HG03159 (cell line): Measurements from ENCODE around the gene SMC1A.
"Not testable (repeated sequence)": the region's sequence is repeated elsewhere in the genome, so short reads cannot be mapped to it uniquely, and the experiment has no call there.

ENCODE experiments used
- ATAC-seq: cut with Tn5 transposase; IDR thresholded peaks from one replicate; pipeline ENCODE4 v1.9.1; 2021; ENCODE audit warnings: mild to moderate bottlenecking, moderate library complexity; ENCODE audit not compliant: unreplicated experiment

SMC1A gene

DNA sequence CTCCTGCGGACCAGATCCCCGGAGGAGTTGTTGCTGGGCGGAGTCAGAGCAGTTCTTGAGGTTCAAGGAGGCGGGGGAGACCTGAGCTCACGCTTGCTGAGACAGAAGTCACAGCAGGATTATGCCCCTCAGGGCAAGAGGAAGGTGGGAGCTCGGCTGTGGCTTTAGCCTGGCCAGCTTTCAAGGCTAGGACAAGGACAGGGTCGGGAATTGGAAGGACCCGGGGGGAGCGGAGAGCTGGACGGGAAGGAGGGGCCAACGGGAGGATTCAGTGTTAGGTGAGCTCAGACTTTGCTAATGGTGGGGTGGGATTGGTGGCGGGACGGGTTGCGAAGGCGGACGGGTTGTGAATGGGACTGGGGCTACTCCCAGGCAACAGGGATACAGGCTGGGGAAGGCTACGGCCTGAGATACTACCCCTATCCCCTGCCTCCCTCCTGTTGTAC is 430 bp upstream of the SMC1A start, which contains the start of gene RIBC1:
Gene RIBC1 (plus strand): TSS at position 13 of the 446 bp plus-strand sequence. CDS start 3,404 bp downstream, outside the sequence.
- no peak for ATAC-seq

DNA sequence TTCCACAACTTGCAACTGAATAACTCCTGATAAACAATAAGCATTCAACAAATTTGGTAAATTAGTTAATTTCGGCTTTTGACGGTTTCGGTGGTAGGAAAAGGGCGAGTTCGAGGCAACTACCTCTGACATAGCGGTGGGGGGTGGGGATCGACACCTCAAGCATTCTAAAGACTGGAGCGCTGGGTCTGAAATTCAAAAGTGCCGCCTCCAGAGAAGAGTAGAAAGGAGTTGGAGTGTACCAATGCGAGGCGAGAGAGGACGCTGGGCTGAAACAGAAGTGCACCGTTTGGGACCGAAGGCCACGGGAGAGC is 725 bp downstream of the SMC1A start:
- peak; percentile 14 for ATAC-seq

- ATAC-seq = no peak
Measured at GRCh38 chrX:53421125-53421524, 1.3 kb downstream of the SMC1A start.

GRCh38 chrX:53420351-53420750 is 2.1 kb downstream of the SMC1A start:
- ATAC-seq = not testable (repeated sequence)

- no peak for ATAC-seq
Measured at GRCh38 chrX:53412446-53412845, 10.0 kb downstream of the SMC1A start.

DNA sequence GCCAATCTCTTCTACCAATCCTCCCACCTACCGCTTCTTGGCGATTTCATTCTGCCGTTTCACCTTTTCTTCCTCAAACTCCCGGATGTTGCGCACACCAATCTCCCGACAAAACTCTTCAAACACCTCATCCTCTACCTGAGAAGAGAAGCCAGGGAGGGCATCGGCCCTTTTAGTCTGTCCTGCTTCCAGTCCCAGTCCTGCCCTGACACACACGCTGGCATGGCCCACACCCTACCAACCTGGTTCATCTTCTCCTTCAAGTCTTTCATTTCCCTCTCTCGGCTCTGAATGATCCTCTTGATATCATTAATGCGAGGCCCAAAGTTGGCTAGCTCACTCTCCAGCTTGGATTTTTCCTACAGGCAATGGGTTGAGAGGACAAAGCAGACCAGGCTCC is 18.9 kb downstream of the SMC1A start:
- ATAC-seq = no peak

DNA sequence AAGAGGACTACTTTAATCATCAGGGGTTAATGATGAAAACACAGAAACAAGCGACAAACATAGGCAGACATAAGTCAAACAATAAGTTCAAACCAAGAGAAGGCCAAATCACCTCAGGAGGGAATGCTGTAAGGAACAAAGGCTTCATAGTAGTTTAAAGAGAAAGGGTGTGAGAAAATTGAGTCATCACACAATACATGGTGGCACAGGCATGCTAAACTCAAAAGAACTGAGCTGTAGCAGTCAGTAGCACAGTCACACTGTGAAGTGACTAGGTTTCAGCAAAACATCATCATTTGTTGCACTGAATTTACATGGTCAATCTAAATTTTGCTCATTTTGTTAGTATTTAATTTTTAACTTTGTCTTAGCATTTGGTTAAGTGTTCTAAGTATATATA is 24.2 kb downstream of the SMC1A start:
- ATAC-seq = no peak

DNA sequence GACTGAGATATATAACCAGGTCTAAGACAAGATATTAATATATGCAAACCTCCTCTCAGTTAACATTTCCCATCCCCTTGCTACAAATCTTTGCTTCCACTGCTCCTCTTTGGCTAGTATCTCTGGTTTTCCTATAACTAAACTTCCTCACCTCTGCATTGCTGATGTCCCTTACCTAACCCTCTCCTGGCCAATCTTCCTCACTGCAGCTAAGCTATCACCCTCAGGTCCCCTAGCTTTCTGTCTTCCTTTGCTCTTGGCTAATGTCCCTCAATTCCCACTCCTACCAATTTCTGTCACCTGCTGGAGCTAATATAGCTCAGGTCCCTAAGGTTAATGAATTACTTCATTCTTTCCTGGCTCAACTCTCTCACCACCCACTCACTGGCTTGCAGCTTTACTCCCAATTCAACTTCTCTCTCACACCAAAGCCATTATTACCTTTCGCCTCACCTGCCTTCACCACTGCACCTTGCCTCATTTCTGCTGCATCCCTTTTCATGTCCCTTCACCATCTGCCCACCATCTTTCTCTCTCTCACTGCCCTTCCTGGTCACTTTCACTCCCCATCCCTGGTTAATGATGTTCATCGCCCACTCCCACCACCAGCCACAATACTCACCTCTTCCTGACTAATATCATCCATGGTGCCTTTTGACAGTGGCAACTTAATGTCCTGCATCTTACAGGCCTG is 26.7 kb downstream of the SMC1A start:
- no peak for ATAC-seq

DNA sequence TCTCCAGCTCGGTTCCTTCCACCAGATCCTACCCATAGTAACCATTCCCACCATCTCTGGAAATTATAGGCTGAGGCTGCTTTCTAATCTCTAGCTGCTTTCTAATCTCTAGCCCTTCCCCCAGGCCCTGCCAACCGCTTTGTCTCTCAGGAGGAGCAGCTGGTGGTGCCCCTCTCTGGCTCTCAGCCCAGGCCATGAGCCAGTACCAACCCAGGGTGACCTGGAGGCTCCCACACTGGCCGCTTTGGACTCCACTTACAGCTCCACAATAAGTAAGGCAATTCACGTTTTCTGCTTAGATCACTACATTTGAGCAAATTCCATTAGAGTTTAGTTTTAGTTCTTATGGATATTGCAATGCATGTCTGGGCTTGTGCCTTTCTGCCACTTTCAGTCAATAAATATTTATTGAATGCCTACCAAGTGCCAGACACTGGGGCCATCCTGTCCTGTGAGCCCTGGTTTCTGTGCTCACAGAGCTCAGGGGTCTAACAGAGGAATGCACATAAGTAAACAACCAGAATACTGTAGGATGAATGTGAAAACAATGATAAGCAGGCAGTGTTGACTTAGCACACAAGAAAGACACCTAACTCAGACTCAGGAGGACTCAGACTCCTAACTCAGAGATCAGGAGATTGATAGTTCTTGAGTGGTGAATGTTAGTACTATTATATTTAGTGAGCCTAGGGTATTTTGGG is 38.9 kb downstream of the SMC1A start:
- ATAC-seq = no peak

DNA sequence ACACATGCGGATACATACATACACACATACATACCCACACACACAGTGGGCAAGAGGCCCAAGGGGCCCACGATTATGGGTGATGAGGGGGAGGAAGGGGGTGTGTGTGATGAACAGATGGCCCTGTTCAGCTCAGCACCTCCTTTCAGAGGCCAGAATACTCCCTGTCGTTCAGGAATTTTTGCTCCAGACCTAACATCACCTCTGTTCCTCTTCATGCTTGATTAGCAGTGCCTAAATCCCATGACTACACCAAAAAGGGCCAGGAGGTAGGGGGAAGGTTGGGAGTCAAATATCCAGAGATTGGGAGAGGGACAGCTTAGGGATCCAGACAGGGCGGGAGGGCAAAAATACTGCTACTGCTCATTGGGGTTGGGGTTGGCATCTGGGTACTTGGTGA is 42.7 kb downstream of the SMC1A start:
- ATAC-seq = no peak

DNA sequence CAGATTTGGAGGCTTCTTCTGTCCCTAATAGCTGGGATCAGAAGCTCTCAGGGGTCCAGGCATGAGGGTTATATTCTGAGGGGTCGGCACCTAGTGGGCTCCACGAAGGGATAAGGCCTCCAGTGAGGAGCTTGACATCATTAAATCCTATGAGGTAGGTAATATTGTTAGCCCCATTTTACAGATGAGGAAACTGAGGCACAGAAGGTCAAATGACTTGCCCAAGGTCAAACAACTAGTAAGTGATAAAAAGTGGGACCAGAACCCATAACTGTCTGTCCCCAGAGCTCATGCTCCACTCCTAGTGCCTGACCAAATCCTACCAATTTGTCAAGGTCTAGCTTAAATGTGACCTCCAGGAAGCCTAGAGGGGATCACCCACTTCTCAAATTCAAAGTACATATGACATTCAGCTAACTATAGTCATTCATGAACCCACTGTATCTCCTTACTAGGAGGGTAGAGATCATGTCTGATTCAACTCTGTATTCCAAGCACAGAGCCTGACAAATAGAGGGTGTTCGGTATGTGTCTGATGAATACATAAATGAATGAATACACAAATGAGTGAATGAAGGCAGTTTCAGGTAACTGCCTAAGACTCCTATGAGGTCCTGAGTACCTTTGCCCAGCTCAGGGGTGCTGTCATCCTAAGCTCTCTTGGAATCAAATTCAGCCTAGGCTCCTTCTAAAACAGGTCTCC is 43.3 kb downstream of the SMC1A start:
- no peak for ATAC-seq

DNA sequence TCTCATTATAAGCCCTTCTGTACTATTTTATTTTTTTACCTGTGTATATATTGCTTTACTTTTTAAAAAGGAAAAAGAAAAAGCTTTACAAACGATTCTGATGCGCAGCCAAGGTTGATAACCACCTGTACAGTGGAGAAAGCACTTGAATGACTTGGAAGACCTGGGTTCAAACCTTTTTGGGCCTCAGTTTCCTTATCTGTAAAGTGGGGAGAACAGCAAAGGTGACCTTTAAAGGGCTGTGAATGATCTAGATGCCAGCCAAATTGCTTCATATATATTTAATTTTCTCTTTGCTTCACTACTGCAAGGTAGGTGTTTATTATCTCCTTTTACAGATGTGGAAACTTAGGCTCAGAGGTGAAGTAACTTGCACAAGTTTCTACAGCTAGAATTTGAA is 45.0 kb downstream of the SMC1A start:
- ATAC-seq = no peak

- ATAC-seq = no peak
Measured at GRCh38 chrX:53376888-53377287, 45.6 kb downstream of the SMC1A start.

DNA sequence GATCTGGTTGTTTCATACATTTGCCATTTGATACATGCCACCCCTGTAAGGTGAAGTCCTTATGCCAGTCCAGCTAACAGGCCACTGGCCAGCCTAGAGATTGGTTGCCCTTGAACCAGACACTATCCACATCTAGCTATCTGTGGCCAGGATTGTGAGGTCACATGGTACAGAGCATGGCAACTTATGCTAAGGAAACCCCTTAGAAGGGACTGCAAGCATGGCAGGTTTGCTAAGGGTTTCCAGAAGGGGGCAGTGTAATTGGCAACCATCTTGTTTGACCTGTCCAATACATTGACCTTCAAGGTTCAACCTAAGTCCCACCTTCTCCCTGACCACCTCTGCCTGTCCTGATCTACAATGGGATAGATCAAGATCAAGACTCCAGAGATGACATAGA is 47.5 kb downstream of the SMC1A start:
- ATAC-seq = no peak

- no peak for ATAC-seq
Measured at GRCh38 chrX:53374222-53374820, 48.1 kb downstream of the SMC1A start.

- ATAC-seq = no peak
Measured at GRCh38 chrX:53373307-53373706, 49.1 kb downstream of the SMC1A start.

DNA sequence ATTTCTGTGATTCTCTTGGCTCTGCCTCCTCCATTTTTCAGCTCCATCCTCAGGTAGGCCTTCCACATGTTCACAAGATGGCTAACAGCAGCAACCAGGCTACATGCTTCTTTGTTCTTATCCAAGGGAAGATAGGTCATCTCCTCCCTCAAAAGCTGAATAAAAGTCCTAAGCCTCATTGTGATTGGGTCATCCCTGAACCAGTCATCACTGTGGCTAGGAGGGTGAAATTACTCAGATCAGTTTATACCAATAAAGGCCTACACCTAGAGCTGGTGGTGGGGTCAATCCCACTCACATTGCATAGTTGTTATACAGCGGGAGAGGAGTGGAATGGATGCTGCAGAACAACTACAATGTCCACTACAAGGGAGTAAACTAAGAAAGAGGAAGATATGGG is 56.0 kb downstream of the SMC1A start:
- not testable (repeated sequence) for ATAC-seq

DNA sequence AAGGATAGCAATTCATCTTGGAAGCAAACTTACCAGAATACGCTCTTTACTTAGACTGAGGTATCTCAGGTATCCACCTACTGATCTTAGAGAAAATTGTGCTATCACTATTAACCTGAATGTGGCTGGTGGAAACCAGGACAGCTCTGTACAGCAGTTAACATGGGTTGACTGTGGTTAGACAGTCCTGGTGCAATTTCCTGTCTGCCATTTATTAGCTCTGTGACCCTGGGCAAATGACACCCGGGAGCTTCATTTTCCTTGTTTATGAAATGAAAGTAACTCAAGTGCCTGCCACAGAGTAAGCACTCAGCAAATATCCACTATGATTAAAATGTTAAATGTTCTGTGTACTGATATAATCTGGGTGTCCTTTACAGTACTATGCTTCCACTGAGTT is 60.0 kb downstream of the SMC1A start:
- ATAC-seq = no peak

DNA sequence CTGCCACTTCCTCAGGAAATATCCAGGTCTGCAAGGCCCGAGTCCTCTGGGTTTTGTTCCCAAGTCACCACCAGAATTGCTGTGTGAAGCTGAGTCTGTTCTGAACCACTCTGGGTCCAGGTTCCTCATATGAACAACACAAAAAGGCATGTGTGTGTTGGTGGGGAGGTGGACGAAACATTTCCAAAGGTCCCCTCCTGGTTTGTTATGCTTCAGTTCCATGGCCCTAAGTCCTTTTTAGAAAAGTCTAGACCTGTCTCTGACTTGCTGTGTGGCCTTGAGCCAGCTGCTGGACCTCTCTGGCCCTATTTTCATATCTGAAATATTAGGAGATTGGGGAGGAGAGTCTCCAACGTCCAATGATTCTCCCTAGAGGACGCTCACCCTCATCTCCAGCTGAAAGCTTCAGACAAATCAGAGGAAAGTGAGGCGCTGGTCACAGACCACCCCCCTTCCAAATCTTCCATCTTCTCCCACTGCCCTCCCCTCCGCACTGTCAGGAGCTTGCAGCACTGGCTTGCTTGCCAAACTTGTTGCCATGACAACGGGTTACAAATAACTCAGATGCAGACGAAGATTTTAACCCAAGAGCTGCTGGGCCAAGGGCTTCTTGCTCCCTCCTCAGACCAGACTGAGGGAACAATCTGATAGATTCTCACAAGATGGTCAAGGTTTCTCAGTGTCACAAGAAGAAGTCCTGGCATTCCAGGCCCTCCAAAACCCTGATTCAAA is 64.5 kb downstream of the SMC1A start:
- no peak for ATAC-seq

DNA sequence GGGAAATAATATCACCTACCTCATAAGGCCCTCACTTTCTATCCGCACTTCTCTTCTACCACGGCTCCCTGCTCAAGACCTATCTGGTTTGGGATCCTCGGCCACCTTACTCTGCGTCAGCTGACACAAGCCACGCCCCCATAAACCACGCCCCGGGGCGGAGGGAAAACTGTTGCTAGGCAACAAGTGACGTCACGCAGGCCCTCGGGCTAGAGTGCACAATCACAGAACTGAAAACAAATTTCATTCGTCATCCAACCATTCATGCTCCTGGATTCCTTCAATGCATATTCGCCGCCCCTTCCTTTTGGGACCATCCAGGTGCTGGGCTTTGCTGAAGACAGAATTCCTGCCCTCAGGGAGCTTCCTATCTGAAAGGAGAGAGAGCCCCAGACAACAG is 66.3 kb downstream of the SMC1A start:
- ATAC-seq = no peak

DNA sequence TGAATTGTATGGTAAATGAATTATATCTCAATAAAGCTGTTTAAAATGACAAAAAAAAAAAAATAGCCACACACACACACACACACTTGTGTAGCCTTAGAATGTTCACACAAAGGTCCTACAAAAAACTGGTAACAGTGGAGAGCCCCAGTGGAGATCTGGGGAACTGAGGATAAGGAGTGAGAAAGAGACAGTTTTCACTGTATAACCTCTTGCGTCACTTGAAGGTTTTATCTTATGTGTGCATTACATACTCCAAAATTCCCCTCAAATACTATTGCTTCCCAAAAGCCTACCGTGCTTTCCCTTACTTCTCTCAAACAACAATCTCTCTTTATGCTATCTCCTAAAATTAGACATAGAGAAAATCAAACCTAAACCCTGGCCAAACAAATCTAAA is 67.8 kb downstream of the SMC1A start:
- ATAC-seq = no peak
